Kidney glomerular epithelial cell (primary cell): ENCODE data around the gene PNO1.
"Not testable (repeated sequence)": the region's sequence is repeated elsewhere in the genome, so short reads cannot be mapped to it uniquely, and the experiment has no call there.

ENCODE experiments used
- DNase-seq: peaks from one replicate; lab custom pipeline; 2025; lab: John Stamatoyannopoulos, UW

Gene PNO1

DNA sequence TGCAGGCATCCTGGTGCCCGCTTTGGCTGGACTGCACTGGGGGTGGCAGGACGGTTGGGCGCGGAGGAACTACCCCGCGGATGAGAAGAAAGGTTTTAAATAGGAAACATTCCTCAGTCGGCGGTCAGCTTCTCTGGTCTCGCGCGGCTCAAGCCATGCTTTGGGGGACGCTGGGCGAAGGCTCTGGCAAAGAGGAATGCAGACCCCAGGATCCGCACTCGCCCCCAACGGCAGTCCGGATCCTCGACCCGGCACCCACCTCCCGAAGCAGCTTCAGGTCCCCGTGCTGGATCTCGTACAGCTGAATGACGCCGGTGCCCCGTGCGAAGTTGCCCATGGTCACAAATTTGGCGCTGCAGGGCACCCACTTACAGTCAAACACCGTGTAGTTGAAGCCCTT lies 686 bp upstream of the PNO1 start:
- DNase-seq: no peak

DNA sequence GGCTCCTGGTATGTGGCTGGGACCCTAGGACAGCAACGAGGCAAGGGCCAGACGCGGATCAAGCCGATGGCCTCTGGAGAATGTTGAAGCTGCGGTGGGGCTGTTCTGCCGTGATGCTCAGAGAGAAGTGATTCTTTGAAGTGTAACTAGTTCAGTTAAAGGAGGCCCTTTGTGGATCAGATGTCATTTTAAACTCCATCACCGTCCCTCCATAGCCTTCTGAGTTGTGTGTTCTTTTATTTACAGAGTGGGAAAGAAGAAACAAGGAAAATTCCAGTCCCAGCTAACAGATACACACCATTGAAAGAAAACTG lies 403 bp downstream of the PNO1 start:
- no peak for DNase-seq

DNA sequence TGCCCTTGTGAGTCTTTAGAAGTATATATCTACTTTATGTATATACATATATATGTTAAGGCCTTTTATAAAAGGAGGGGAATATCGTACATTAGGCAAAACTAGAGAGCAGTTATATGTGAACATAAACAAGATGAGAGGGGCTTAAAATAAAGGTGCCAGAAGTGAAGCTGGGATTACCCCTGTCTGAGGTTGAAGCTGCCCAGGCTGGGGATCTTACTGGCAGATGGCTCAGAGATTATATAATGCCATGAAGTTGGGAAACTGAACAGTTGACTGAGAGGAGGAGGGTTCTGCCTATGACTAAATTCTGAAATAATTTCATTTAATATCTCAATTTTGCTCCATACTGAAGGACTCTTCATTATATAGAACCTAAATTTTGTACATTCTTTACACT lies 6.0 kb downstream of the PNO1 start:
- DNase-seq: no peak

DNA sequence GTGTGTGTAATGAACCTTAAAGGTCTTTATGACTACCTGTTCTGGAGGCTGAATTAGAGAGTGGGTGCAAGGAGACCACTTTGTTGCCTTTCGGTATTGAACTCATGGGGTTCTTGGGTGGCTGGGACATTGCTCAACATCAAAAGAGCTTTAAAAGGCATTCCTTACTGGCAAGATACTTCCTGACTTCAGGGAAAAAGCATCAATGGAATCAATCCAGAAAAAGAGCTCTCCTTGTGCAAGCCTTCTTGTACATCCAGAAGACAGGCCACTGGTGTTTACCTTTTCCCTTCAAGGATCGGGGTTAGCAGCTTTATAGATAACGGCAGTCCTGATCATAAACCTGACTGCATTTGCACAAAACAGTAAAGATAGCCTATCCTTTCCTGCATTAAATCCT lies 9.5 kb downstream of the PNO1 start:
- no peak for DNase-seq

DNA sequence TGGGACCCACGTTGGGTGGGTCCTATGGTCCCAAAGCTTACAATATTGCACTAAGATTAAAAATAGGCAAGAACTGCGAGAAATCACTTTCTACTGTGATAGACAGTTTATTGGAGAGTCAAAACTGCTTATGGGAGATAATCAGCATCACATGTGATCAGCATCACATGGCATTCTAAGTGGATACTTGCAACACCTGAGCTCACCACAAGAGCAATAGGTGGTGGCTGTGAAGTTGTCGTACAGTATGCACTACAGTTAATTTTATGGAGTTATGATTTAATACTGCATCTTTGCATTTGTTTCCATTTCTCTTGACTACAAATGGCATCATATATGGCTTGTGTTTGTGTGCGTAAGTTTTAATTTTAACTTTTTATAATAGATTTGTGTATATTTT lies 11.6 kb downstream of the PNO1 start:
- no peak for DNase-seq

DNA sequence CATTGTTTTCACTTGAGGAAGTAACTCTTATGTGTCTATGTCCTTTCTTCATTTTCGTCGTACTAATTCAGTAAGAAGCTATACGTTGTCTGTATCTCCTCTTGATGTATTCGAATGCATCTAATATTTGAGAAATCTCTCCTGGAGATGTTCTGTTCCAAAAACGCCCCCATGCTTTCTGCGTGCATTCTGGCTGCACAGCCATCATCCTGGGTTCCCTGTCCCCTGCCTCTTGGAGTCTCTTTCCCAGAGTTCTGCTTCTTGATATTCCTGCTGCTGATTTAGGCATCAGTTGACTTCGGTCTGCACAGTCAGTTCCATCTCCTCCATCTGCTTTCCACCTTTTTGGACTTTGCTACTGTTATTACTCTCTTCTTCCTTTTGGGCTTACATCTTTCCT lies 13.5 kb downstream of the PNO1 start:
- no peak for DNase-seq

DNA sequence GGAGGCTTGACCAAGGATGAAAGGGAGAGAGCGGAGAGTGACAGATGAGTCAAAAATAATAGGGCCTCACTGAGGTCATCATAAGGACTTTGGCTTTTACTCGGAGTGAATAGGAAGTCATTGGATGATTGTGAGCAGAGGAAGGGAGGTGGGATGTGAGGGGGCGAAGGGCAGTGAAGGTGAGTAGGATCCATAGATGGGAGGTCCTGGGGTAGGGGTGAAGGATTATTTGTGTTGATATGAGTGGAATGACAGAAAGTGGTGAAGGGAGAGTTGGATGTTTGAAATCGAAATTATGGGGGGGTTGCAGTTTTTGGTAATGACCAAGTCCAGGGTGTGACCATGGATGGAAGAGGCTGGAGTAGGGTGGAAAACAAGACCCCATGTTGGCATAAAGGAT lies 14.0 kb downstream of the PNO1 start:
- no peak for DNase-seq

DNA sequence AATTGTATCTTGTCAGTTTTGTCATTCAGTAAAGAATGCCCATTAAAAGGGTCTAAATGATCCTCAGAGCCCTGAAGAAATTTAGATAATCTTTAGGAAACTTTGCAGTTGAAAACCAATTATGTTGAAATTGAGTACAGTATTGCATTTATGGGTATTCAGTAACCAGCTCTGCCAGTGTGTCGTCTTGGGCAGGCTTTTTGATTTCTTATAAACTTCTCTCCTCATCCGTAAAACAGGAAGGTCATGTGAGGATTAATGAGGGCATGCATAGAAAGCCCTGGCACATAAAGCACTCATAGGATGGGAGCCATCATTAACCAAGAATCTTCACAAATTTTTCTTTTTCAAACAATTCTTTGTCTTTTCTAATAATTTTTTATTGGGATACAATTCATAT lies 14.8 kb downstream of the PNO1 start:
- DNase-seq: no peak

DNA sequence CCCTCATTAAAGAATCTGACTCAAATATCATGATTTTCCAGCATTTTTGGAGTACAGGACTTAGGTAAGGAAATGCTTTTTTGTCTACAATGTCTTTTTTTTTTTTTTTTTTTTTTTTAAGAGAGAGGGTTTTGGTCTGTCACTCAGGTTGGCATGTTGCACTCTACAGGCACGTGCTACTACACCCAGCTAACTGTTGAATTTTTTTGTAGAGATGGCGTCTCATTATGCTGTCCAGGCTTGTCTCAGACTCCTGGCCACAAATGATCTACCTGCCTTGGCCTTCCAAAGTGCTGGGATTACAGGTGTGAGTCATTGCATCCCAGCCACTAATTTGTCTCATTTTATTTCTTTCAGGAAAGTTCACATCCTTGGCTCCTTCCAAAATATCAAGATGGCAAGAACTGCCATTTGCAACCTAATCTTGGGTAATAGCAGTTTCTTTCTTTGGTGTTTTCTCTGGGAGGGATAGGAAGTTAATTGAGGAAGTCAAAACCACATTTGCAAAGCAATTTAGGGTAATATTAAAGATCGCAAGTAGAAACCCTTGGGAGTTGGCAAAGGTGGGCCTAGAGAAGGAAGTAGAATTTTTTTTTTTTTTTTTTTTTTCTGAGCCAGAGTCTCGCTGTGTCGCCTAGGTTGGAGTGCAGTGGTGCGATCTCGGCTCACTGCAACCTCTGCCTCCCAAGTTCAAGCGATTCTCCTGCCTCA lies 15.5 kb downstream of the PNO1 start:
- no peak for DNase-seq

DNA sequence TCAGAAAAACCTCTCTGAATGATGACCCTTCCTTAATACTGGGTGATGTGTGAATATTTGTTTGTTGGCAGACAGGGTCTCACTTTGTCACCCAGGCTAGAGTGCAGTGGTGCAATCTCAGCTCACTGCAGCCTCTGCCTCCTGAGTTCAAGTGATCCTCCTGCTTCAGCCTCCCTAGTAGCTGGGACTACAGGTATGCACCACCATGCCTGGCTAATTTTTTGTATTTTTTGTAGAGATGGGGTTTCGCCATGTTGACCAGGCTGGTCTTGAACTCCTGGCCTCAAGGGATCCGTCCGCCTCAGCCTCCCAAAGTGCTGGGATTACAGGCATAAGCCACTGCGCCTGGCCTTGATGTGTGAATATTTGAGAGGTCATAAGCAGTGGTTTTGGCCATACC lies 17.5 kb downstream of the PNO1 start:
- DNase-seq: not testable (repeated sequence)

DNA sequence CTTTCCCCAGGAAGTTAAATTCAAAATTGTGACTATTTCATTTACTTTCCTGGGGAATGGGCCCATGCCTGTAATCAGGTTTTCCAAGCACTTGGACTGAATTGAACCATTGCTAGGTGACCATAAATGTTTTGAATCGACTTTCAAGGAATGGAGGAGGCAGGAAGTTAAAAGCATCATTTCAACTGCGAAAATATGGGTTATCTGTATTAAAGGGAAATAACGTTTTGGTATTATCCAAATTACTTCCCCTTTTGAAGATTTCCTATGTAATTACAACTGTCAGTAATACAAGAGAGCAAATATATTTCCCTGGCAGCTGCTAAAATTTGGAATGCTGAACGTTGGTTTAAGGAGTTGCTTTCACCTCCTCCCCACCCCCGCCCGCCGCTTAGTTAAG lies 19.0 kb downstream of the PNO1 start:
- no peak for DNase-seq

DNA sequence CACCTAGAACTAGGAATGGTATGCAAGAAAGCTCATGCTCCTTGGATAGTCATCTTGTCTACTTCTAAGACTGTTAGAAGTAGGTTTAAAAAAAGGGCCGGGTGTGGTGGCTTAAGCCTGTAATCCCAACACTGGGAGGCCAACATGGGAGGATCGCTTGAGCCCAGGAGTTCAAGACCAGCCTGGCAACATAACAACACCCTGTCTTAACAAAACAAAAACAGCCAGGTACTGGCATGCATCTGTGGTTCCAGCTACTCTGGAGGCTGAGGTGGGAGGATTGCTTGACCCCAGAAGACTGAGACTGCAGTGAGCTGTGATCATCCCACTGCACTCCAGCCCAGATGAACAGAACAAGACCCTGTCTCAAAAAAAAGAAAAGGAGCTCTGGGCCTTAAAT lies 19.9 kb downstream of the PNO1 start:
- DNase-seq: no peak

DNA sequence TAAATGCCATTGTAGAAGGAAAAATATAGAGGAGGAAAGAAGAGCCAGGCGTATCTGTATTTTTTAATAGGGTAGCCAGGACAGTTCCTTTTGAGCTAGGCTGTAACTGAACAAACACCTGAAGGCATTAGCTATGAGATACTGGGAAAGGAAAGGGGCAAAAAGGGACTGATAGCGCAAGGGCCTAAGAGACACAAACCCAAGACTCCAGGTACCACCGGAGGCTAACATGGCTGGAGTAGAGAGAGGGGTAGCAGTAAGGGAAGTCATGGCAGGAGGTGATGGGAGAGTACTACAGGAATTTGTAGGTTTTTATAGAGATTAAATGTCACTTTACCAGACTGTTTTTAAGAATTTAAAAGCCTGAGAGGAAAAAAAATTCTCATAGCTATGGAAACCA lies 20.7 kb downstream of the PNO1 start:
- DNase-seq: no peak

DNA sequence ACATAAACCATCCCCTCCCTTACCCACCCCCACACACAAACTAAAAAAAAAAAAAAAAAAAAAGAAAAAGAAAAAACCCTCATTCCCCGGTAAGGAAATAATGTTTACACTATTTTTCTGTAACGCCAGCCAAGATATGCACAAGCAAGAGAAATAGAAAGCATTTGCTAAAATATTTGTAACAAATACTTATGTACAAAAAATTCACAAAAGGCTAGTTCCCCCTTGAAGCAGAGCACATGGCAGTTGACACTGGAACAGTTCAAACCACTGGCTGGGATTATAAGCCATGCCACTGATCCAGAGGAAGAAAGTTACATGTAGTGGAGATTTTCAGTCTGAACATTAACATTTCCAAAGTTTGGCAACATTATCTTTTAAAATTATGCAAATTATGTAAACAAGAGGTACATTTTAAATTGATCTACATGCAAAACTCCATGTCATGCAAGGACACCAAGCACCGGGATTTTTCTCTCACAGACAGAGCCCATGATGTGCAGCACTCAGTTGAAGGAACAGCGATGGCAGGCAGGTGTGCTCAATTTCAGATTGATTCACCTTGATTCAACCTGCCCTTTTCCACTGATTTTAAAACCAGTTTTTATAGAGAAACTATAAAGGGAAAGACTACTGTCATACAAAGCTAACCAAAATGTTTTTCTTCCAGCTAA lies 21.4 kb downstream of the PNO1 start:
- DNase-seq: no peak

DNA sequence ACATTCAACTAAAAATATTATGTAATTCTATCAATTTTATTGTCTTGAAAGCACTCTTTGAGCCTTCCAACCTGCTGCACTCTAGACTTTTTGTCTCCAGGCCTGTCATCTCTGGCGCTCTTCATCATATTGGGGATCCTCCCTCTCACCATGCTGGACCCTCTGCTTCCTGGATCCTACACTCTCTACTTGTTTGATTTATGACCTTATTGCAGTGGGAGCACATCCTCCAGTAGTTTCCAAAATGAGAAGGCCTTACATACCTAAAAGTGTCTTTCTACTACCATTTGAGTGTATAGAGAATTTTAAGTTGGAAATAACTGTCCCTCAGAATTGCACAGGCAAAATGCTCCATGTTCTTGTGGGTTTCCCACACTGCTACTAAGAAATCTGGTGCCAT lies 25.2 kb downstream of the PNO1 start:
- DNase-seq: no peak

DNA sequence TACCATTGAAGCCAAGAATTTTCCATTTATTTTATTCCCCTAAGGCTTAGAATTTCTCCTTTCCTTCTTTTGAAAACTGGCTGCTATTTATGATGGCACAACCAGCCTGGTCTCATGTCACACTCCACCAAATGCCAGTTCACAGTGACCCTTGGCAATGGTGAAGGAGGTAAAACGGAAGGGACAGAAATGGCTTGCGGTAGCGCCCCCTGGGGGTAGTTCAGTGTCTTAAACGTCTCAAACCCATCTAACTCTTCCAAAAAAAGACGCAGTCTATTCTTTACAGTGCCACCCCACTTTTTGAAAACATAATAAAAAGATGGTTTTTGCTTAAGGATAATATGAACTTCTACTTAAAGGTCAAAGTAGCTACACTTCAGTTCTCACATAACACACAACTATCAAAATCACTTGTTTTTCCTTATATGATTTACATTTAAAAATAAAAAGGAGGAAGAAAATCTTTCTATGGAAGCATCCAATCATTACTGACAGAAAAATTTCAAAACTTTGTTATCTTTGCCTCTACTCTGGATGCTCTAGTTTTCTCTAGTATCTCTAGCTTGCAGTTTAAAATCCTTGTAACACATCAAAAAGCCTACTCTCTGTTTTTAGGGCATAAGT lies 28.0 kb downstream of the PNO1 start:
- DNase-seq: no peak

DNA sequence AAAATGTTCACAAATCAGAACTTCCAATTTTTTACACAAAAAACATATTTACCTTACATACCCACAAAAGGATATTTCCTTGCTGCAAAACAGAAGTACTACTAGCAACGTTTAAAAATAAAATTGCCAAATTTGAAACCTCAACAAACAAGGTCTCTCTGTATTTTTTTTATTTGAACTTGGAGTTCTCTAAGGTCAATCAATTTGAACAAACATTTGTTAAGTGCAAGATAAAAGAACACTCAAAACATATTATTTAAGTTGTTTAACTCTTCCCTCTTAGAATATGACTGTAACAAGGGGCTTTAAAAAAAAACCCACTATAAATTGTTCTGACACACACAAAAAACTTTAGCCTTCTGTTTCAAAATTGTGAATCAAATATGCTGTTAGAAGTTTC lies 29.6 kb downstream of the PNO1 start:
- DNase-seq: no peak

DNA sequence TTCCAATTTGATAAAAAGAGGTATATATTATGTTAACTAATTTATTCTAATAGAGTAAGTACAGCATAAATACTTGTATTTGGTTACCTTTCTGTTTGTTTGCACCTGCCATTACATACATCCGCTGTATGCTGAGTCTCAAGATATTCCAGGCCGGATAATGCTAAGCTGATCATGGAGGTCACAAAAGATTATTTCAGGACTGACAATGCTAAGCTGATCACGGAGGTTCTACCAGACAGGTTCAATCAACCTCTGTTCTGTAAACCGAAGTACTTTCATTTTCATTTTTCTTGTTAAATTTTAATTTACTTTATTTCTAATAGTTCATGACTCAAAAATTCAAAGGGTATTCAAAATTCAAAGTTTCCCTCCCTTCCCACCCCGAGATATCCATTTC lies 31.1 kb downstream of the PNO1 start:
- no peak for DNase-seq

DNA sequence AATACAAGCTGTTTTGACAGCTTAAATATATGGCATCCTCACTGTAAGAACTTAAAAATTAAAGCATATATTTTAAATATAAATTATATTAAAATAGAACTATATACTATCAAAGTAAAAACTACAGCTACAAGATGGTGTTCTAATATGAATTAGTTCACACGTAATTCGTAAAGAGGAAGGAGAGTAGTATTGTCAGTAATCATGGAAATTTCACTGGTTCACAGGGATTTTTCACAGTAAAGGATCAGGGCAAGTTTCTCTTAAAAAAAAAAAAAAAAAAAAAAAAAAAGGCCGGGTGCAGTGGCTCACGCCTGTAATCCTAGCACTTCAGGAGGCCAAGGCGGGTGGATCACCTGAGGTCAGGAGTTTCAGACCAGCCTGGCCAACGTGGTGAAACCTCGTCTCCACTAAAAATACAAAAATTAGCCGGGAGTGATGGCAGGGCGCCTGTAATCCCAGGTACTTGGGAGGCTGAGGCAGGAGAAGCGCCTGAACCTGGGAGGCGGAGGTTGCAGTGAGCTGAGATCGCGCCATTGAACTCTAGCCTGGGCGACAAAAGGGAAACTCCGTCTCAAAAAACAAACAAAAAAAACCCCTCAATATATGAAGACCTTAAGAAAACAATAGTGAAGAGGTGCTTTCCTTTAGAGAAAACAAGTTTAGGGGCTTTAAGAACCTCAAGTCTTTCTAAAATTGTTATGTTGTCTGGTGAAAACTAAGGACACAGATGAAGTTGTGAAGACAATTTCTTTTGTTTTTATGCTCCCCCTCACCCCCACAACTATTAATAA lies 32.5 kb downstream of the PNO1 start:
- no peak for DNase-seq

DNA sequence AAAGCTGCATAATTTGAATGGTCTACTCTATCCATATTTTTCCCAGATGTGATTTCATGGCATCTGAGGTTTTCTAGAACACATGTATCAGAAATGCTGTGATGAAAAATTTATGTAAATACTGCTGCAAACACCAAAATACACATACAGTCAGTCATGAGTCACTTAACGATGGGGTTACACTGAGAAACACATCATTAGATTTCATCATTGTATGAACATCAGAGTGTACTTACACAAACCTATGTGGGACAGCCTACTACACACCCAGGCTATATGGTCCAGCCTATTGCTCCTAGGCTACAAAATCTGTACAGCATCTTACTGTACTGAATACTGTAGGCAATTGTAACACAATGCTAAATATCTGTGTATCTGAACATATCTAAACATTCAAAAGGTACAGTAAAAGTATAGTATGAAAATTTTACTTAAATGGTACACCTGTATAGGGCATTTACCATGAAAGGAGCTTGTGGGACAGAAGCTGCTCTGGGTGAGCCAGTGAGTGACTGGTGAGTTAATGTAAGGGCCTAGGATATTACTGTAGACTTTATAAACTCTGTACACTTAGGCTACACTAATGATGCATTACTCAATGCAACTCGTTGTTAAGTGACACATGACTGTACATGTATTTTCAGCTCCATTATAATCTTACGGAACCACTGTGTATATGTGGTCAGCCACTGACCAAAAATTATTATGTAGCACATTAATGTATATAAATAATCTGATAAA lies 33.5 kb downstream of the PNO1 start:
- DNase-seq: no peak

DNA sequence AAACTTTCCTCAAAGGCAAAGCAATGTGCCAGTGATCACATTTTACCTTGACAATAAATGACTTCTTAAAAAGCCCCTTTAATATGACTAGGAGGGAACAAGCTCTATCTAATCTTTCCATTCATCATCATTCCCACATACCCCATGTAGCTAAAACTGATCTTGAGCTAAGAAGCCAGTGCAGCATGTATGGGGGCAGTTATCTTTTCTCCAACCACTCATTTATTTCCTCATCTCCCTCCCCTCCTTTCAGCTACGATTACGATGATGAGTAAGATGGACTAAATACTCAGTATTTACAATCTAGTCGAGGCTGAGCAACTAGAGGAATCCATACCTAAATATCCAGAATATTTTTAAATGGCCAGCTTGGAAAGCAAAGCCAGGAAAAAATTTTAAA lies 35.5 kb downstream of the PNO1 start:
- no peak for DNase-seq

DNA sequence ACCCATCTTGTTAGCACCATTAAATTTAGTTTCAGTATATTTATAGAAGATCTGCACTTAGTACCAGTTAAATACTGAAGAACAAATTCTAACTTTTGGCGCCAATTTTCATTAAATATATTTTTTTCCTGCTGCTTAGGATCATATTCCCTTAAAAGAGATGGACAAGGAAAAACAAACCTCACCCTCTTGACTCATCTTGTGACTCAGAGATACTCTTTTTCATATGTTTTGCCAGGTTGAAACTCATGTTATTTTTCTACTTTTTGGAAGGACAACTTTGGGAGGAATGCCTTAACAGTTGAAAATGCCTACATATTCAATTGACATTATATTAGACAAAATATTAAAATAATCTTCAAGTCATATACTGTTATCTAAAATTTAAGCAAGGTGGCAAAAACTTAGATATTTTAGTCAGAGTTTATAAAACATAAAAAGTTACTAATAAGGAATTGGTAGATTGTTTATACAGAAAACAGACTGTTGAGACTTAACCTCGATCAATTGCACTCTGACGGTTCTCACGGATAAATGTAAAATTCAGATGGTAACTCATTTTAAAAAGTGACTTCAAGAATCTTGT lies 36.2 kb downstream of the PNO1 start:
- DNase-seq: no peak
